ENCODE data around the gene TNFAIP8L3. TPM values are rescaled to one million over a fixed set of nuclear protein-coding genes. Genes with fewer than 3 reads are reported as not detected.
"Not testable (repeated sequence)": the region's sequence is repeated elsewhere in the genome, so short reads cannot be mapped to it uniquely, and the experiment has no call there.

Gene TNFAIP8L3
- total and polyA plus RNA-seq, 3 donors from 2014 or later = 5.1 to 17.3 (median 10.2) TPM

DNA sequence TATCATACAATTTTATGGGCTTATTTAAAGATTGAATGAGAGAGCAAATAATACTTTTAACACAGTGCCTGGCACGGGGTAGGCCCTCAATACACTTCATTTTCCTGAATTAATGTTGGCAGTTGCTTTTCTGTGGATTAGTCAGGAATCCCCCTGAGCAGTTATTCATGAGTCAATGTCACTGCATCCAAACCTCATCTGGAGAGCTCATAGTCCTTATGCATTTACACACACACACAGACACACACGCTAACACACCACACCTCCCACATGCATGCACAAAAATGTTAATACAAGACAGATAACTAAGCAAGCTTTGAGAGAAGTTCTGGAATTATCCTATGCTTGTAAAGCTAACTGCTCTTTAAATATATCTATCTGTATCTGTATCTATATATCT lies 34.0 kb upstream of the TNFAIP8L3 start:
- peaks cover 11% of the 10 kb centered on the region for H3K4me1 ChIP-seq
- H3K27ac ChIP-seq = no peak overlapping the region
- DNase-seq = no peak
- 91 to 95% methylated on average over 2 of the region's 2 CpGs for WGBS, 2 donors
- intact Hi-C loops (cut with DNase I; ENCODE audit: low total_unique reads) = no loop called here
- H3K9me3 ChIP-seq = no peaks in the 10 kb centered on the region
- H3K36me3 ChIP-seq (ENCODE audit: low read depth, missing control alignments) = no peaks in the 10 kb centered on the region
- H3K4me3 ChIP-seq = no peak overlapping the region
- TF ChIP-seq, protein P1, sequence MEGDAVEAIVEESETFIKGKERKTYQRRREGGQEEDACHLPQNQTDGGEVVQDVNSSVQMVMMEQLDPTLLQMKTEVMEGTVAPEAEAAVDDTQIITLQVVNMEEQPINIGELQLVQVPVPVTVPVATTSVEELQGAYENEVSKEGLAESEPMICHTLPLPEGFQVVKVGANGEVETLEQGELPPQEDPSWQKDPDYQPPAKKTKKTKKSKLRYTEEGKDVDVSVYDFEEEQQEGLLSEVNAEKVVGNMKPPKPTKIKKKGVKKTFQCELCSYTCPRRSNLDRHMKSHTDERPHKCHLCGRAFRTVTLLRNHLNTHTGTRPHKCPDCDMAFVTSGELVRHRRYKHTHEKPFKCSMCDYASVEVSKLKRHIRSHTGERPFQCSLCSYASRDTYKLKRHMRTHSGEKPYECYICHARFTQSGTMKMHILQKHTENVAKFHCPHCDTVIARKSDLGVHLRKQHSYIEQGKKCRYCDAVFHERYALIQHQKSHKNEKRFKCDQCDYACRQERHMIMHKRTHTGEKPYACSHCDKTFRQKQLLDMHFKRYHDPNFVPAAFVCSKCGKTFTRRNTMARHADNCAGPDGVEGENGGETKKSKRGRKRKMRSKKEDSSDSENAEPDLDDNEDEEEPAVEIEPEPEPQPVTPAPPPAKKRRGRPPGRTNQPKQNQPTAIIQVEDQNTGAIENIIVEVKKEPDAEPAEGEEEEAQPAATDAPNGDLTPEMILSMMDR (IDR thresholded peaks at IDR 0.05) = no peak
- TF ChIP-seq POLR2A (IDR thresholded peaks at IDR 0.05) = no peak
- H3K27me3 ChIP-seq = no peaks in the 10 kb centered on the region

DNA sequence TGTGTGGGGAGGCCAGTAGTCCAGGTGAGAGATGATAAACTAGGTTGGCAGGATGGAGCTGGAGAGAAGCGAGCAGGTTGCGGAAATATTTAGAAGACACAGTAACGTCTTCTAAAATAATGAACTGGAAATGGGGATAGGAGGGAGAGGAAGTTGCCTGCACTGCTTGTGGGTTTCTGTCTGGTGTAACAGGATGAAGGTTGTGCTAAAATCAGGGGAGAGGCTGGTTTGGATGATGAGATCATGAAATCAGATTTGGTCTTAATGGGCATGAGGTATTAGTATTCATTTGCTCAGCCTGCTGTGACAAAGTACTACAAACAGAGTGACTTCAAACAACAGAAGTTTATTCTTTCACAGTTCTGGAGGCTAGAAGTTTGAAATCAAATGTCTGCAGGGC lies 32.1 kb upstream of the TNFAIP8L3 start:
- Histone ChIP-seq H3K4me1 (no peaks in the 10 kb centered on the region), H3K27me3 (no peaks in the 10 kb centered on the region), H3K9me3 (no peaks in the 10 kb centered on the region), H3K27ac (no peak overlapping the region), H3K36me3 (ENCODE audit: low read depth, missing control alignments) (no peaks in the 10 kb centered on the region), H3K4me3 (no peak overlapping the region)
- 88 to 96% methylated on average over 3 of the region's 3 CpGs for WGBS, 2 donors
- TF ChIP-seq, protein P1 (IDR thresholded peaks at IDR 0.05) = no peak
- TF ChIP-seq POLR2A (IDR thresholded peaks at IDR 0.05) = no peak
- no peak for DNase-seq
- intact Hi-C loops (cut with DNase I; ENCODE audit: low total_unique reads) = no loop called here

DNA sequence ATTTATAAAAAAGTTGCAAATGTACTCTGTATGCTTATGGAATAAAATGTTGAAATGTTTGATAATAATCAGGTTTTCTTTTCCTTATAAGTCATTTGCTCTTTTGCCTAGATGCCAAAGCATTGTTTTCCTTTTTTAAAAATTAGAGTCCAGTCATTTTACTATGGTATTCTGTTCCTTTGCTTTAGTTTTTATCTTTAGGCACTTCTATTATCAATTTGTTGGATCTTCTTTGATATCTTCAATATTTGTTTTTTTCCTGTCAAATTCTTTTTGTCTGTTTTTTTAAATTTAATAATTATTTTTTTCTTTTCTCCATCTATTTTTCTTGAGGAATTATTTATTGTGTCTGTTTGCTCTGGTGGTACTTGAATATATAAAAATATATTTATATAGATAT lies 28.3 kb upstream of the TNFAIP8L3 start:
- H3K9me3 ChIP-seq; DNase-seq; intact Hi-C loops (cut with DNase I; ENCODE audit: low total_unique reads); H3K27me3 ChIP-seq; H3K36me3 ChIP-seq (ENCODE audit: low read depth, missing control alignments); H3K27ac ChIP-seq; H3K4me3 ChIP-seq; H3K4me1 ChIP-seq: not testable (repeated sequence)

DNA sequence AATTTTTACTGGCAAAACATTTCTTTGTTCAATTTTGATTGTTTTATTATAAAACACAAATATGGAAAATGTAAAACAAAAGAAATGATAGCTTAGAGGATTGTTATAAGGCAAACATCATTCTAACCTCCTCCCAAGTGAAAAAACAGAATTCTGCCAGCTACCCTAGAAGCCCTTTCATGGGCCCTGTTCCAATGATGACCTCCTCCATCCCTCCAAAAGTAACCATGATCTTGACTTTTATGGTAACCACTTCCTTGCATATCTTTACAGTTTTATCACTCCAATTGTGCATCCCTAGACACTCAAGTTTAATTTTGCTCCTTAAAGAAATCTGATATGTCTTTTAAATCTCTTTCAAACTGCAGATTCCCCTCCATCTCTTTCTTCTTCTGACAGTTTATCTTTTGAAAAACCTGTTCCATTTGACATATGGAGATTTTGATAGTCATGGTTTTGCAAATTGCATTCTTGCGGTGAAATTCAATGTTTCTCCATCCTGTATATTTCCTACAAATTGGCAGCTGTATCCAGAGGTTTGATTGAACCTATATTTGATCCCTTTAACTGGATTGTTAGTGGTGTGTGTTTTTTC lies 27.0 kb upstream of the TNFAIP8L3 start:
- H3K27me3 ChIP-seq = no peaks in the 10 kb centered on the region
- WGBS, 2 donors = 90 to 95% methylated on average over 1 of the region's 1 CpG
- H3K4me1 ChIP-seq = no peaks in the 10 kb centered on the region
- H3K9me3 ChIP-seq = no peaks in the 10 kb centered on the region
- intact Hi-C loops (cut with DNase I; ENCODE audit: low total_unique reads) = no loop called here
- DNase-seq = no peak
- no peak overlapping the region for H3K4me3 ChIP-seq
- H3K27ac ChIP-seq = peak overlapping the region in 1 of 2 donors; percentile 53
- TF ChIP-seq, protein P1 (IDR thresholded peaks at IDR 0.05) = no peak
- no peak for TF ChIP-seq POLR2A (IDR thresholded peaks at IDR 0.05)
- H3K36me3 ChIP-seq (ENCODE audit: low read depth, missing control alignments) = no peaks in the 10 kb centered on the region

DNA sequence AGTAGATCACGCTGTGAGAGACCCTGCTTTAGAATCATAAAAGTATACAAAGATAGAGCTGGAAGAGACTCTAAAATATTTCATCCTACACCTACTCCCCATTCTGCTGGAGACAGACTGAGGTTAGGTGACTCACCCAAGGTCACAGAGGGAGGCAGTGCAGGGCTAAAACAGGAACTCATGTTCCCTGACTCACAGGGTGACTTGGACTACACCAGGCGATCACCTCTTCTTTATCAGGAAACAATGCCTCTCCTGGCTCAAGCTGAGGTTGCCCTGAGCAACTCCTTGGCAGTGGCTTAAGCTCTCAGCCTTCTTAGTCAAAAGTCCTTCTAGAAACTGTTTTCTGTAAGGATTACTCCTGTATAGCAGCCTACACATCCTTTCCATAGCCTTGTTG lies 26.4 kb upstream of the TNFAIP8L3 start:
- no peaks in the 10 kb centered on the region for H3K27me3 ChIP-seq
- no peaks in the 10 kb centered on the region for H3K9me3 ChIP-seq
- no peaks in the 10 kb centered on the region for H3K36me3 ChIP-seq (ENCODE audit: low read depth, missing control alignments)
- TF ChIP-seq, protein P1 (IDR thresholded peaks at IDR 0.05) = no peak
- no peak for TF ChIP-seq POLR2A (IDR thresholded peaks at IDR 0.05)
- H3K27ac ChIP-seq = peak overlapping the region in 1 of 2 donors; percentile 53
- intact Hi-C loops (cut with DNase I; ENCODE audit: low total_unique reads) = no loop called here
- no peaks in the 10 kb centered on the region for H3K4me1 ChIP-seq
- DNase-seq = no peak
- H3K4me3 ChIP-seq = no peak overlapping the region
- WGBS, 2 donors = 23 to 61% methylated on average over 2 of the region's 2 CpGs
